ENCODE results near the gene MYRIP.

DNA sequence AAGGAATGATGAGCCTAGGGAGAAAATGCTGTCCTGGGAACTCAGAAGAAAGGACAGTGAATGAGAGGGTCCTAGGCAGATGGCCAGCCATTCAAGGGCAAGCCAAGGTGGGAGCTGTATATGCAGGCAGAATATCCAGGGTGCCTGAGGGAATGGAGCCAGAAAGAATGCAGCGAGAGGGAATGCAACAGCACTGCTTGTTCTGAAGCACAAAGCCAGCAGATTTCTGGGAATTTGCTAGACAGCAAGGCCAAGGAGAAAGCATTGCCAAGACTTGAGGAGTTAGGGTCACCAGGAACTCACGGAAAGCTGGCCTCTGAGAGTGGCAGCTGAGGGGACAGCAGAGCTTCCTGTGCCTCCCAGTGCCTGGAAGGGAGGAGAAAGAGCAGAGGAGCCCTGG, 200.6 kb downstream of the MYRIP start:
- TF ChIP-seq, protein P1, sequence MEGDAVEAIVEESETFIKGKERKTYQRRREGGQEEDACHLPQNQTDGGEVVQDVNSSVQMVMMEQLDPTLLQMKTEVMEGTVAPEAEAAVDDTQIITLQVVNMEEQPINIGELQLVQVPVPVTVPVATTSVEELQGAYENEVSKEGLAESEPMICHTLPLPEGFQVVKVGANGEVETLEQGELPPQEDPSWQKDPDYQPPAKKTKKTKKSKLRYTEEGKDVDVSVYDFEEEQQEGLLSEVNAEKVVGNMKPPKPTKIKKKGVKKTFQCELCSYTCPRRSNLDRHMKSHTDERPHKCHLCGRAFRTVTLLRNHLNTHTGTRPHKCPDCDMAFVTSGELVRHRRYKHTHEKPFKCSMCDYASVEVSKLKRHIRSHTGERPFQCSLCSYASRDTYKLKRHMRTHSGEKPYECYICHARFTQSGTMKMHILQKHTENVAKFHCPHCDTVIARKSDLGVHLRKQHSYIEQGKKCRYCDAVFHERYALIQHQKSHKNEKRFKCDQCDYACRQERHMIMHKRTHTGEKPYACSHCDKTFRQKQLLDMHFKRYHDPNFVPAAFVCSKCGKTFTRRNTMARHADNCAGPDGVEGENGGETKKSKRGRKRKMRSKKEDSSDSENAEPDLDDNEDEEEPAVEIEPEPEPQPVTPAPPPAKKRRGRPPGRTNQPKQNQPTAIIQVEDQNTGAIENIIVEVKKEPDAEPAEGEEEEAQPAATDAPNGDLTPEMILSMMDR (IDR thresholded peaks at IDR 0.05), result no peak
- no peak for TF ChIP-seq POLR2A (IDR thresholded peaks at IDR 0.05)

Data from thyroid gland (tissue), 4 donors.